GM12878 (cell line): ENCODE data around the gene TOP1. TPM values are rescaled to one million over a fixed set of nuclear protein-coding genes. Genes with fewer than 3 reads are reported as not detected.

Experiments used
- ATAC-seq: fragments of 200-7000 bp; cut with Tn5 transposase; 3 replicates; pipeline ENCODE4 v1.9.1; 2020; ENCODE audit warnings: mild to moderate bottlenecking, moderate library complexity
- BruUV-seq: library from RNA; stranded (reverse); fragments of 400-500 nt; replicated peaks from 2 replicates; lab custom pipeline; 2021; lab: Mats Ljungman, UMichigan
- CTCF ChIA-PET: fragments of 300-600 bp; sonication (Branson Sonifier 250); formaldehyde crosslinking; extraction: SDS; loops from one replicate; lab custom pipeline; 2021; ENCODE audit warnings: inconsistent platforms; lab: Yijun Ruan, JAX
- POLR2A ChIA-PET: fragments of 350-600 bp; formaldehyde crosslinking; extraction: SDS; loops from one replicate; lab custom pipeline; 2021; ENCODE audit warnings: inconsistent platforms; lab: Charles Lee
- RAD21 ChIA-PET: fragments of 300-600 bp; sonication (Branson Sonifier 250); formaldehyde crosslinking; loops from one replicate; lab custom pipeline; 2023; ENCODE audit warnings: antibody characterized with exemption; ENCODE audit not compliant: unreplicated experiment; lab: Charles Lee
- SMC1A ChIA-PET: fragments of 300-600 bp; sonication (Branson Sonifier 250); formaldehyde crosslinking; loops from one replicate; lab custom pipeline; 2023; ENCODE audit not compliant: unreplicated experiment, uncharacterized antibody; lab: Charles Lee
- DNase-seq: peaks from one replicate; pipeline ENCODE4 v3.0.0-alpha.2; 2011; ENCODE audit warnings: low read depth, low spot score
- FAIRE-seq: peaks from 3 replicates; lab custom pipeline; 2011; peaks lifted over from hg19 to GRCh38; lab: Jason Lieb, UNC
- H2AFZ ChIP-seq: 2 replicates; pipeline ENCODE4 v1.6.0; 2011; ENCODE audit warnings: low read depth, low read length, control low read depth; ENCODE audit not compliant: control insufficient read depth
- H3K27ac ChIP-seq: 2 replicates; pipeline ENCODE4 v1.5.1; 2011; ENCODE audit warnings: control low read depth; ENCODE audit not compliant: control insufficient read depth, insufficient read depth
- H3K27me3 ChIP-seq, 2 experiments: replicated peaks in 1 of 2; 2 replicates each; pipeline versions ENCODE4 v1.6.0 to v1.6.1; 2011; ENCODE audit warnings: low read length in 1 of 2; ENCODE audit not compliant: control insufficient read depth in 2 of 2, insufficient read depth in 2 of 2
- H3K36me3 ChIP-seq, 2 experiments: 2 replicates each; pipeline ENCODE4 v1.5.1; 2011; ENCODE audit warnings: low read length in 1 of 2; ENCODE audit not compliant: control insufficient read depth in 2 of 2, insufficient read depth in 2 of 2
- H3K4me1 ChIP-seq: 2 replicates; pipeline ENCODE4 v1.6.1; 2011; ENCODE audit warnings: mild to moderate bottlenecking, low read length, moderate library complexity, mixed read lengths; ENCODE audit not compliant: control insufficient read depth, insufficient read depth
- H3K4me2 ChIP-seq: 2 replicates; pipeline ENCODE4 v1.6.0; 2011; ENCODE audit warnings: control low read depth; ENCODE audit not compliant: control insufficient read depth, insufficient read depth
- H3K4me3 ChIP-seq: fragments of 200-600 bp; sonication (generic); 2 replicates; pipeline ENCODE4 v1.5.1; 2016
- H3K79me2 ChIP-seq: 2 replicates; pipeline ENCODE4 v1.6.0; 2011; ENCODE audit warnings: low read length; ENCODE audit not compliant: control insufficient read depth, insufficient read depth
- H3K9ac ChIP-seq: 2 replicates; pipeline ENCODE4 v1.8.0; 2011; ENCODE audit warnings: low read length, control low read depth, mixed read lengths; ENCODE audit not compliant: control insufficient read depth, insufficient read depth
- H3K9me3 ChIP-seq: replicated peaks from 3 replicates; pipeline ENCODE4 v1.5.1; 2011; ENCODE audit warnings: mild to moderate bottlenecking, low read length; ENCODE audit not compliant: control insufficient read depth, insufficient read depth
- H4K20me1 ChIP-seq: 2 replicates; pipeline ENCODE4 v1.6.0; 2011; ENCODE audit not compliant: control insufficient read depth, insufficient read depth
- CBX5 ChIP-seq: sonication (generic); IDR thresholded peaks from 2 replicates; pipeline ENCODE4 v1.6.1; 2016; ENCODE audit warnings: low read depth, moderate library complexity, mild to moderate bottlenecking, inconsistent platforms
- HCFC1 ChIP-seq: fragments of 150-350 bp; IDR thresholded peaks from 2 replicates; pipeline ENCODE4 v1.6.1; 2014; ENCODE audit warnings: low read length
- MEF2B ChIP-seq: fragments of 450-650 bp; IDR thresholded peaks from 2 replicates; pipeline ENCODE4 v1.6.1; 2018; ENCODE audit warnings: mild to moderate bottlenecking, moderate library complexity; ENCODE audit not compliant: partially characterized antibody, poor library complexity, severe bottlenecking
- PRDM15 ChIP-seq: fragments of 450-650 bp; formaldehyde crosslinking; IDR thresholded peaks from 2 replicates; pipeline ENCODE4 v1.4.0; 2020; ENCODE audit warnings: mild to moderate bottlenecking, moderate library complexity
- RBBP5 ChIP-seq: fragments of 200-600 bp; sonication (generic); conservative IDR thresholded peaks from 2 replicates; pipeline ENCODE4 v1.6.1; 2016
- WGBS: methylation state at CpG from one replicate; pipeline ENCODE4 v1.1.6; 2016; ENCODE audit warnings: low lambda C conversion rate; ENCODE audit not compliant: insufficient replicate concordance, insufficient coverage; ENCODE audit errors: missing lambda C conversion rate; 5-methylcytosine and 5-hydroxymethylcytosine counted together
- in situ Hi-C: fragments of 300-500 bp; cut with MboI; formaldehyde crosslinking; loops from 9 replicates; pipeline ENCODE4 v1.14.3; 2018; ENCODE audit warnings: mixed read lengths
- intact Hi-C: fragments of 100-400 bp; cut with micrococcal nuclease; formaldehyde crosslinking; loops from one replicate; pipeline ENCODE4 v1.14.2; 2022; ENCODE audit not compliant: unreplicated experiment
- microRNA-seq: library from miRNA; unstranded; fragments of <30 nt; microRNA quantifications from one replicate; pipeline ENCODE4, GENCODE V29; 2018
- polyA plus RNA-seq, 11 experiments: library from polyadenylated mRNA; depleted of rRNA in 4 of 11; unstranded in 6 of 11; stranded (reverse) in 5 of 11; fragments of >200 nt; fragmentation: Nextera tagmentation in 4 of 11; fragmentation: Illumina TruSeq in 1 of 11; extraction: Ambion mirVana in 4 of 11; extraction: Trizol in 1 of 11; gene quantifications; 1 replicate in 1 of 11; 2 replicates in 10 of 11; pipeline versions ENCODE4 v1.2.1 to v1.2.3, GENCODE V29; 2011 to 2016; ENCODE audit warnings: inconsistent platforms in 2 of 11, missing spikeins in 2 of 11, low read depth in 1 of 11
- small RNA-seq: library from RNA; depleted of rRNA; stranded (forward); fragments of <200 nt; gene quantifications from one replicate; pipeline ENCODE3, GENCODE V24; 2014
- total RNA-seq, 4 experiments: library from RNA; depleted of rRNA in 3 of 4; stranded (reverse); fragments of >200 nt in 3 of 4; fragmentation: Illumina TruSeq in 1 of 4; extraction: Trizol in 1 of 4; gene quantifications; 2 replicates each; pipeline versions ENCODE4 v1.2.1 to v1.2.3, GENCODE V29; 2013 to 2021

TOP1 gene
- total and polyA plus RNA-seq, 10 of the 15 experiments (the other 5 are each of a cell fraction or from before 2014, with no cell fraction given), result 21.5 to 128 (median 47.3) TPM

GRCh38 chr20:41173161-41173721 lies 144.6 kb downstream of the TOP1 start (continued):
- TF ChIP-seq CBX5, result no peak
- no peak for TF ChIP-seq PRDM15 (CRISPR knock-in tag)
- no peak for TF ChIP-seq RBBP5
- TF ChIP-seq, all 136 proteins: peak for 6

- TF ChIP-seq MEF2B, result no peak
- TF ChIP-seq HCFC1, result no peak
- TF ChIP-seq, all 136 proteins: peak for 0
- DNase-seq (no peak), FAIRE-seq (no peak), ATAC-seq (no peak)
- no peaks in the 10 kb centered on the region for H3K9me3 ChIP-seq
- no peak overlapping the region for H3K27ac ChIP-seq
- no peak overlapping the region for H3K4me2 ChIP-seq
- RAD21 ChIA-PET, result interaction anchor here (1.5 to 1.8 kb wide), 3 partner anchors 50 to 164 kb away, joined by 6 to 14 read pairs (median 11); no protein-coding TSS in a partner anchor
- no peaks in the 10 kb centered on the region for H3K4me1 ChIP-seq
- over 99% methylated on average over 13 of the region's 13 CpGs for WGBS
- H3K4me3 ChIP-seq, result no peak overlapping the region
- in situ Hi-C loops, result loop anchor here (5.0 kb wide), 2 partner anchors 58 to 168 kb away; partner anchors contain the start of gene LPIN3
- intact Hi-C loops, result loop anchor here (1.0 to 2.0 kb wide), 3 partner anchors 58 to 205 kb away; partner anchors contain the start of gene LPIN3
- no peak overlapping the region for H2AFZ ChIP-seq
- POLR2A ChIA-PET, result no interaction called here
- no peaks in the 10 kb centered on the region for H3K79me2 ChIP-seq
- no TSS peak for BruUV-seq
- SMC1A ChIA-PET, result interaction anchor here (1.2 to 4.4 kb wide), 6 partner anchors 16 to 166 kb away, joined by 5 to 29 read pairs (median 12); partner anchors contain the start of gene LPIN3
- no peak overlapping the region for H3K9ac ChIP-seq
- no peaks in the 10 kb centered on the region for H4K20me1 ChIP-seq
- CTCF ChIA-PET, result interaction anchor here (1.2 to 4.4 kb wide), 13 partner anchors 10 to 237 kb away, joined by 3 to 52 read pairs (median 8); partner anchors contain the start of gene LPIN3
- peaks cover 39 to 40% of the 10 kb centered on the region in 2 experiments; a peak in 3 of 4 replicates for H3K36me3 ChIP-seq
- H3K27me3 ChIP-seq, result no peaks in the 10 kb centered on the region
Measured at GRCh38 chr20:41173791-41174341, 145.2 kb downstream of the TOP1 start.

Small RNAs within 50 kb of the gene (microRNA-seq; reads per million reads assigned to microRNA genes)
- gene MIR6871, result 1.1 reads per million

Small RNAs within 50 kb of the gene (small RNA-seq; reads per million reads assigned to genes)
- gene MIR6871 (not detected), gene RNU2-52P (not detected)

Other genes with a start within 250 kb of the TOP1 start
- gene PLCG1, start 108.7 kb downstream of the TOP1 start, total RNA-seq (2014; rRNA removed), result 48.4 and 55.4 TPM in 2 replicates
- 39.3 and 39.5 TPM in 2 replicates for gene PLCG1, start 108.7 kb downstream of the TOP1 start, total RNA-seq (2014; rRNA removed; fragmentation: Illumina TruSeq; extraction: Trizol)
- gene PLCG1, start 108.7 kb downstream of the TOP1 start, total RNA-seq (2021), result 78.6 and 85.4 TPM in 2 replicates
- gene PLCG1, start 108.7 kb downstream of the TOP1 start, polyA plus RNA-seq (2011; rRNA removed), result 61.7 and 114 TPM in 2 replicates
- gene PLCG1, start 108.7 kb downstream of the TOP1 start, polyA plus RNA-seq (2014; fragmentation: Illumina TruSeq; extraction: Trizol), result 29.2 and 51.0 TPM in 2 replicates
- gene PLCG1, start 108.7 kb downstream of the TOP1 start, polyA plus RNA-seq (2014; fragmentation: Nextera tagmentation; extraction: Ambion mirVana), result 1 to 10 TPM; 2.6 to 3.0 TPM
- 70.4 and 85.0 TPM in 2 replicates for gene PLCG1, start 108.7 kb downstream of the TOP1 start, polyA plus RNA-seq (2014; rRNA removed)
- 10 to 100 TPM; 12.8 to 13.0 TPM for gene PLCG1, start 108.7 kb downstream of the TOP1 start, polyA plus RNA-seq (2016; fragmentation: Nextera tagmentation; extraction: Ambion mirVana)